Glutamatergic neuron (in vitro differentiated cells): ENCODE data around the gene NUMBL. TPM values are rescaled to one million over a fixed set of nuclear protein-coding genes. Genes with fewer than 3 reads are reported as not detected.
"Not testable (repeated sequence)": the region's sequence is repeated elsewhere in the genome, so short reads cannot be mapped to it uniquely, and the experiment has no call there.

Experiments used
- DNase-seq: peaks from one replicate; pipeline ENCODE4 v3.0.0; 2022
- H3K27ac Mint-ChIP-seq: one replicate; pipeline ENCODE4 v1.8.0; 2020; ENCODE audit warnings: mild to moderate bottlenecking, mixed read lengths, inconsistent platforms; ENCODE audit not compliant: unreplicated experiment
- H3K27me3 Mint-ChIP-seq: one replicate; pipeline ENCODE4 v1.8.0; 2020; ENCODE audit warnings: mild to moderate bottlenecking, moderate library complexity, mixed read lengths, inconsistent platforms; ENCODE audit not compliant: unreplicated experiment
- H3K36me3 Mint-ChIP-seq: one replicate; pipeline ENCODE4 v1.8.0; 2020; ENCODE audit warnings: mild to moderate bottlenecking, mixed read lengths, inconsistent platforms; ENCODE audit not compliant: unreplicated experiment
- H3K4me1 Mint-ChIP-seq: one replicate; pipeline ENCODE4 v1.8.0; 2020; ENCODE audit warnings: mild to moderate bottlenecking, low read depth, mixed read lengths, inconsistent platforms; ENCODE audit not compliant: unreplicated experiment
- H3K4me3 Mint-ChIP-seq: one replicate; pipeline ENCODE4 v1.8.0; 2020; ENCODE audit warnings: mild to moderate bottlenecking, mixed read lengths, inconsistent platforms; ENCODE audit not compliant: unreplicated experiment
- H3K9me3 Mint-ChIP-seq: one replicate; pipeline ENCODE4 v1.8.0; 2020; ENCODE audit warnings: mild to moderate bottlenecking, moderate library complexity, mixed read lengths, inconsistent platforms; ENCODE audit not compliant: unreplicated experiment
- CTCF ChIP-seq: fragments of 200-600 bp; sonication (generic); IDR thresholded peaks from one replicate; pipeline ENCODE4 v1.5.0; 2021; ENCODE audit not compliant: partially characterized antibody, unreplicated experiment
- total RNA-seq: library from RNA; stranded (reverse); fragmentation: NEBNext Ultra II Directional; extraction: Animal tissue kit (Norgen Biotek cat#: 25700); gene quantifications from one replicate; pipeline ENCODE4 v1.2.1, GENCODE V29; 2021; ENCODE audit not compliant: unreplicated experiment

Gene NUMBL
- total RNA-seq, 1 donor from 2014 or later = 250 TPM

DNA sequence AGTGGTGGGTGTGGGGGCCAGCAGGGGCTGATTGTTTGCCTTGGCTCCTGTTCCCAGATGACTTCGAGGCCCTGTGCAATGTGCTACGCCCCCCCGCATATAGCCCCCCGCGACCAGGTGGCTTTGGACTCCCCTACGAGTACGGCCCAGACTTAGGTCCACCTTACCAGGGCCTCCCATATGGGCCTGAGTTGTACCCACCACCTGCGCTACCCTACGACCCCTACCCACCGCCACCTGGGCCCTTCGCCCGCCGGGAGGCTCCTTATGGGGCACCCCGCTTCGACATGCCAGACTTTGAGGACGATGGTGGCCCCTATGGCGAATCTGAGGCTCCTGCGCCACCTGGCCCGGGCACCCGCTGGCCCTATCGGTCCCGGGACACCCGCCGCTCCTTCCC is 63.5 kb downstream of the NUMBL start:
- Mint-ChIP-seq H3K4me1 (peaks cover 11% of the 10 kb centered on the region), H3K4me3 (no peak overlapping the region), H3K27ac (no peak overlapping the region), H3K27me3 (peaks cover 8% of the 10 kb centered on the region), H3K9me3 (peaks cover 9% of the 10 kb centered on the region), H3K36me3 (peaks cover 10% of the 10 kb centered on the region)
- DNase-seq = no peak
- no peak for TF ChIP-seq CTCF

DNA sequence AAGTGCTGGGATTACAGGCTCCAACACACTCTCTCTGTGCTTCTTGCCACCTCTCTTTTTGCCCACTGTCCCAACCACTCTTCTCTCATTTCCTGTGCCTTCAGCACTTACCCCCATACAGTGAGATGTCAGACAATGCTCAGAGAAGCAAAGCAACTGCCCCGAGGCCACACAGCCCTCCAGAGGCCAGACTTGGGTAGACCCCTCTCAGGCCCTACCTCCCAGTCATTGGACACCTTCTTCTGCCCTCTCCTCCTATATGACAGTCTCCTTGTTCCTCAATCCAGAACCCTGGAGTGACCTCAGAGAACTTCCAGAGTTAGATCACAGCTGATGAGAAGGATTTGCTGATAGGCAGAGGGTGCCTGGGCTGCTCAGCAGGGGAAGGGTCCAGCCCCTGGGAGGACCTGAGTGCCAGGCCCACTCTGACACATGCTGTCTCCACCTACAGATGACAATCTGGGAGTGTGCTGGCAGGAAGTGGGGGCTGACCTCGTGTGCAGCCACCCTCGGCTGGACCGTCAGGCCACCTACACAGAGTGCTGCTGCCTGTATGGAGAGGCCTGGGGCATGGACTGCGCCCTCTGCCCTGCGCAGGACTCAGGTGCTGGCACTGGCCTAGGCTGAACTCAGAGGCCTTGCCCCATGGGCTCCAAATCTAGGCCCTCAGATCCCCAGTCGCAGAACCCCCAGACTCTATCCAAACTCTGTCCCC is 64.9 kb downstream of the NUMBL start:
- Mint-ChIP-seq H3K4me3 (no peak overlapping the region), H3K9me3 (peaks cover 6% of the 10 kb centered on the region), H3K36me3 (peaks cover 10% of the 10 kb centered on the region), H3K27ac (no peak overlapping the region), H3K4me1 (peaks cover 11% of the 10 kb centered on the region), H3K27me3 (peaks cover 11% of the 10 kb centered on the region)
- TF ChIP-seq CTCF = no peak
- no peak for DNase-seq

DNA sequence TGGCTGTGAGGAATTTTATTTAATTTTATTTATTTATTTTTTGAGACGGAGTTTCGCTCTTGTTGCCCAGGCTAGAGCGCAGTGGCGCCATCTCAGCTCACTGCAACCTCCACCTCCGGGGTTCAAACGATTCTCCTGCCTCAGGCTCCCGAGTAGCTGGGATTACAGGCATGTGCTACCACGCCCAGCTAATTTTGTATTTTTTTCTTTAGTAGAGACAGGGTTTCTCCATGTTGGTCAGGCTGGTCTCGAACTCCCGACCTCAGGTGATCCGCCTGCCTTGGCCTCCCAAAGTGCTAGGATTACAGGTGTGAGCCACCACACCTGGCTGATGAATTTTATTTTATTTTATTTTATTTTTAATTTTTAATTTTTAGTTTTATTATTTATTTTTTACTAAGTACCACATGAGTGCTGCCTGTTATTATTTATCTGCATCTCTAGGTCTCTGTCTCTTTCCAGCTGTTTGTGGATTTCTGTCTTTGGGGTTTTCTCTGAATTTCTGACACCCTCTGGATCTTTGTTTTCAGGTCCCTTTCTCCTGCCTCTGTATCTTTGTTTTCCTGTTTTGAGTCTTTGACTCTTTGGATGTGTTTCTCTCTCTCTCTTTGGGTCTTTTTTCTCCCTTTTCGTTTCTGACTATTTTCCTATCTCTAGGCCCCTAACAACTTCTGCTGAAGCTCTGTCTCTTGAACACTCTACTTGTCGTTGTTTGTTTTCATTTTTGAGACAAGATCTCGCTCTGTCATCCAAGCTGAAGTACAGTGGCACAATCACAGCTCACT is 65.9 kb downstream of the NUMBL start:
- peak overlapping the region; percentile 2 for H3K4me3 Mint-ChIP-seq
- H3K4me1 Mint-ChIP-seq, H3K9me3 Mint-ChIP-seq, H3K36me3 Mint-ChIP-seq, H3K27ac Mint-ChIP-seq, DNase-seq: not testable (repeated sequence)
- peaks cover 10% of the 10 kb centered on the region for H3K27me3 Mint-ChIP-seq

DNA sequence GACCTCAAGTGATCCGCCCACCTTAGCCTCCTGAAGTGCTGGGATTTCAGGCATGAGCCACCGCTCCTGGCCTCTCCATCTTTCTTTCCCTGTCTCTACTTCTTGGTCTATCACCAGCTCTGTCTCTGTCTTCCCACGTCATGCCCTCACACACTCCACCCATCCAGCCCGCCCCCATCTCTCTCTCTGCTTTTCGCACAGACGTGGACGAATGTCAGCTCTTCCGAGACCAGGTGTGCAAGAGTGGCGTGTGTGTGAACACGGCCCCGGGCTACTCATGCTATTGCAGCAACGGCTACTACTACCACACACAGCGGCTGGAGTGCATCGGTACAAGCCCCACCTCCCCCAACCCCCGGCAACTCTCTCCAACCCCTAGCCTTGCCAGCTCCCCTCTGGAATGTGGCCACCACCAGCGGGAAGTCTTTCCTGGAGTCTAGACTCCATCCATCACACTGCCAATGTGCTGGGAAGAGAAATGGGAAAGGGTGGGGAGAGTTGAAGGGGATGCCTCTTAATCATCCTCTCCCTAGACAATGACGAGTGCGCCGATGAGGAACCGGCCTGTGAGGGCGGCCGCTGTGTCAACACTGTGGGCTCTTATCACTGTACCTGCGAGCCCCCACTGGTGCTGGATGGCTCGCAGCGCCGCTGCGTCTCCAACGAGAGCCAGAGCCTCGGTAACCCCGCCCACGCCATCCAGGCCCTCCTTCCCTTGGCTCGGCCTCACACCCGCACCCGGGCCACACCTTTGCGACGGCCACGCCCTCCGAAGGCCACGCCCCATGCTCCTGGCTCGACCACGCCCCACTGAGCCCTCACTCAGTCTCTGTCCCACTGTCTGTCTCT is 66.8 kb downstream of the NUMBL start:
- Mint-ChIP-seq H3K27me3 (peaks cover 10% of the 10 kb centered on the region), H3K9me3 (peaks cover 2% of the 10 kb centered on the region), H3K36me3 (peaks cover 5% of the 10 kb centered on the region), H3K4me1 (peaks cover 8% of the 10 kb centered on the region), H3K27ac (no peak overlapping the region), H3K4me3 (peak overlapping the region; percentile 55)
- TF ChIP-seq CTCF = no peak
- peak; percentile 66 for DNase-seq

DNA sequence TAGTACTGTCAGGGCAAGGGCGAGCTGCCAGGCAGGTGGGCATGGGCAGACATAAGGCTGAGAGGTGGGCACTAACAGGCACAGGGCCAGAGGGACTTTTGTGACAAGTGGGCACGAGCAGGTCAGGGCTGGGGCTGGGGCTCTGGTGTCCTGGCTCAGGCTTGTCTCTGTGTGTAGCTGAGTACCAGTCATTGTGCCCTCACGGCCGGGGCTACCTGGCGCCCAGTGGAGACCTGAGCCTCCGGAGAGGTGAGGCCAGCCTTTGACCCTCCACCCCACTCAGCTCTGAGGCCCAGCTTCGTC is 67.7 kb downstream of the NUMBL start:
- Mint-ChIP-seq H3K4me3 (no peak overlapping the region), H3K27ac (no peak overlapping the region), H3K4me1 (peaks cover 8% of the 10 kb centered on the region), H3K36me3 (peaks cover 5% of the 10 kb centered on the region), H3K9me3 (peaks cover 5% of the 10 kb centered on the region), H3K27me3 (peaks cover 10% of the 10 kb centered on the region)
- no peak for TF ChIP-seq CTCF
- DNase-seq = no peak
